Stimulated activated CD4-positive, alpha-beta T cell treated with anti-CD3 and anti-CD28 coated beads, TNF-alpha, amount 100 ng/mL, for 24 hours (primary cell): Measurements from ENCODE around the gene ERCC8.

Experiments used
- DNase-seq, 3 experiments: peaks; one replicate each; pipeline ENCODE4 v3.0.0-alpha.2; 2020; ENCODE audit warnings: low read depth in 3 of 3

The ERCC8 gene

GRCh38 chr5:60841361-60841760 lies 103.5 kb downstream of the ERCC8 start:
- no peak for DNase-seq

GRCh38 chr5:60836131-60836530 lies 108.7 kb downstream of the ERCC8 start:
- no peak for DNase-seq

GRCh38 chr5:60835554-60835953 lies 109.3 kb downstream of the ERCC8 start:
- DNase-seq: no peak

- DNase-seq: no peak
Measured at GRCh38 chr5:60833520-60833919, 111.3 kb downstream of the ERCC8 start.

- DNase-seq: no peak
Measured at GRCh38 chr5:60830581-60831127, 114.2 kb downstream of the ERCC8 start.

GRCh38 chr5:60829490-60830266 lies 115.2 kb downstream of the ERCC8 start:
- no peak for DNase-seq

- DNase-seq: no peak
Measured at GRCh38 chr5:60827201-60827600, 117.7 kb downstream of the ERCC8 start.

GRCh38 chr5:60826653-60827052 lies 118.2 kb downstream of the ERCC8 start:
- no peak for DNase-seq
